Dendritic cell treated with granulocyte-macrophage colony-stimulating factor and Interleukin-4, amounts not matched to agents 40 ng/mL and 50 ng/mL, for 4 days (primary cell): Measurements from ENCODE around the gene HAUS8.

ENCODE experiments used
- H3K27ac Mint-ChIP-seq: one replicate; pipeline ENCODE4 v1.8.0; 2022; ENCODE audit warnings: mild to moderate bottlenecking, mixed read lengths
- H3K27me3 Mint-ChIP-seq: one replicate; pipeline ENCODE4 v1.8.0; 2022; ENCODE audit warnings: mild to moderate bottlenecking, mixed read lengths
- H3K36me3 Mint-ChIP-seq: one replicate; pipeline ENCODE4 v1.8.0; 2022; ENCODE audit warnings: low read depth, mixed read lengths
- H3K4me1 Mint-ChIP-seq: one replicate; pipeline ENCODE4 v1.8.0; 2022; ENCODE audit warnings: low read depth, mixed read lengths
- H3K4me3 Mint-ChIP-seq: one replicate; pipeline ENCODE4 v1.8.0; 2022; ENCODE audit warnings: mild to moderate bottlenecking, moderate library complexity, mixed read lengths
- H3K9me3 Mint-ChIP-seq: one replicate; pipeline ENCODE4 v1.8.0; 2022; ENCODE audit warnings: mixed read lengths
- intact Hi-C: fragments of 100-400 bp; cut with micrococcal nuclease; formaldehyde crosslinking; loops from one replicate; pipeline ENCODE4 v1.15.0; 2022

HAUS8 gene, protein sequence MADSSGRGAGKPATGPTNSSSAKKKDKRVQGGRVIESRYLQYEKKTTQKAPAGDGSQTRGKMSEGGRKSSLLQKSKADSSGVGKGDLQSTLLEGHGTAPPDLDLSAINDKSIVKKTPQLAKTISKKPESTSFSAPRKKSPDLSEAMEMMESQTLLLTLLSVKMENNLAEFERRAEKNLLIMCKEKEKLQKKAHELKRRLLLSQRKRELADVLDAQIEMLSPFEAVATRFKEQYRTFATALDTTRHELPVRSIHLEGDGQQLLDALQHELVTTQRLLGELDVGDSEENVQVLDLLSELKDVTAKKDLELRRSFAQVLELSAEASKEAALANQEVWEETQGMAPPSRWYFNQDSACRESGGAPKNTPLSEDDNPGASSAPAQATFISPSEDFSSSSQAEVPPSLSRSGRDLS

DNA sequence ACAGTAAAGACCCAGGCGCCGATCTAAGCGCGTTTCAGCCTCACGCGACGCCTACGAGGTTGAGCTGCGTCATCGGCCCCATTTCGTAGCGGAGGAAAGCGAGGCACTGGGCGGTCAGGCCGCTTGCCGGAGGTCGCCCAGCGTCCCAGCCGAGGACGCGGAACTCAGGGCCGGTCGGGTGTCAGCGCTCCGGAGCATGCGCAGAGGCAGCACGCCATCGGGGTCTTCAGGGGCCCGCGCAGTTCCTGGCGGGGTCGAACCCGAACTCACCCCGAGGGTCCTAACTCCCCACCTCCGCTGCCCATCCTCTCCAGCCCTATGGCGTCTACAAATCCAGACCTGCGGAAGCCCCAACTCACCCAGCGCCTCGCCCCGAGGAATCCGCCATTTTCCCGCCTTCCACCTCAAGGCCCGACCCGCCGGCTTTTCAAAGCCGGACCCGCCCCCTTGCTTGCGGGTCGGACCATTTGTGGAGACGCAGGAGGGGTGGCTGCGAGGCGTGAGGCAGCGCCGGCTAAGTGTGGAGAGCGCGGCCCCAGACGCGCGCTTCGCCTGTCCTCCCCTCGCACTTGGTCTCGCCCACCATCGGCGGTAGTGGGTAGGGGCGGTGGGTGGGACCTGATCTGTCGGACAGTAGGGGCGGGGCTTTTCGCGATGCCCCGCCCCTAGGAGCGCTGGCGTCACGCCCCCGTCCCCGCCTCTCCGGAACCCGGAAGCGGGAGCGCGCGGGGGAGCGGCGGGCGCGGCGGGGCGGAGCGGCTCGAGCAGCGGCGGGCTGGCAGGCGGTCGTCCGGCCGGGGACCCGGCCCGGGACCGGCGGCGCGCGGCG lies at the start of gene HAUS8, which contains the start of gene MYO9B:
Gene HAUS8 (minus strand): TSS at position 418 of the 829 bp plus-strand sequence. CDS start 30 bp downstream, at position 388.
Gene MYO9B (plus strand): TSS at position 743 of the 829 bp plus-strand sequence. CDS start 25,941 bp downstream, outside the sequence.
- peak within 1 kb of the TSS; percentile 88 for H3K27ac Mint-ChIP-seq
- intact Hi-C loops, result loop anchor here (1.0 to 10.0 kb wide), 5 partner anchors 16 to 151 kb away; partner anchors contain the start of gene OCEL1
- H3K27me3 Mint-ChIP-seq, result no peaks in the 10 kb centered on the region
- peak within 1 kb of the TSS; percentile 90 for H3K4me3 Mint-ChIP-seq
- H3K9me3 Mint-ChIP-seq, result no peaks in the 10 kb centered on the region
- peaks cover 68% of the 10 kb centered on the region for H3K4me1 Mint-ChIP-seq
- H3K36me3 Mint-ChIP-seq, result peaks cover 60% of the 10 kb centered on the region

DNA sequence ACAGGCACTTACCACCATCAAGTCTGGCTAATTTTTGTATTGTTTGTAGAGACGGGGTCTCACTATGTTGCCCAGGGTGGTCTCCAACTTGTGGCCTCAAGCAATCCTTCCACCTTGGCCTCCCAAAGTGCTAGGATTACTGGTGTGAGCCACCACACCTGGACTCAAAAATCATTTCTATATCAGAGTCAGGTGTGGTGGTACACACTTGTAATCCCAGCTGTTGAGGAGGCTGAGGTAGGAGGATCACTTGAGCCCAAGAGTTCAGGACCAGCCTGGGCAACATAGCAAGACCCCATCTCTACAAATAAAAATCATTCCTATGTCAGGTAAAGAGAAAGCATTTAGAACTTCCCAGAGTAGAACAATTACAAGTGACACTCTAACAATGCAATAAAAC lies 48.8 kb upstream of the HAUS8 start:
- Mint-ChIP-seq H3K27ac (peak overlapping the region; percentile 89), H3K4me1 (peaks cover 88% of the 10 kb centered on the region), H3K27me3 (no peaks in the 10 kb centered on the region), H3K4me3 (no peak overlapping the region), H3K9me3 (no peaks in the 10 kb centered on the region), H3K36me3 (peaks cover 70% of the 10 kb centered on the region)
- intact Hi-C loops, result loop anchor here (2.0 kb wide), 1 partner anchor 13 kb away; no protein-coding TSS in a partner anchor

DNA sequence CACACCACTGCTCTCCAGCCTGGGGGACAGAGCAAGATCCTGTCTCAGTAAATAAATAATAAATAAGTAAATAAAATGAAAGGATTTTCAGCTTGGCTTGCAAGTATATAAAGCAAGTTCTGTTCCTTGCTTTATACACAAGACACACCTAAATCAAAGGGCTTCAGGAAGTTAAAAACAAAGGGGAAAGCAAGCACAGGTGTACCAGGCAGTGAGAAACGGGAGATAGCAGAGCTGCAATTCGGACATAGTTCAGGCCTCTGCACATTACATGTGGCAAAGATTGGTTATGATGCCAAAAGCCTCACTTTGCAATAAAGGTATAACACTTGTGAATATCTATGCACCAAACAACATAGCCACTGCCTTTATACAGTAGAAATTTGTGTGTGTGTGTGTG lies 47.8 kb upstream of the HAUS8 start:
- intact Hi-C loops, result no loop called here
- H3K36me3 Mint-ChIP-seq, result peaks cover 67% of the 10 kb centered on the region
- H3K4me3 Mint-ChIP-seq, result no peak overlapping the region
- no peak overlapping the region for H3K27ac Mint-ChIP-seq
- peaks cover 84% of the 10 kb centered on the region for H3K4me1 Mint-ChIP-seq
- H3K27me3 Mint-ChIP-seq, result no peaks in the 10 kb centered on the region
- no peaks in the 10 kb centered on the region for H3K9me3 Mint-ChIP-seq

DNA sequence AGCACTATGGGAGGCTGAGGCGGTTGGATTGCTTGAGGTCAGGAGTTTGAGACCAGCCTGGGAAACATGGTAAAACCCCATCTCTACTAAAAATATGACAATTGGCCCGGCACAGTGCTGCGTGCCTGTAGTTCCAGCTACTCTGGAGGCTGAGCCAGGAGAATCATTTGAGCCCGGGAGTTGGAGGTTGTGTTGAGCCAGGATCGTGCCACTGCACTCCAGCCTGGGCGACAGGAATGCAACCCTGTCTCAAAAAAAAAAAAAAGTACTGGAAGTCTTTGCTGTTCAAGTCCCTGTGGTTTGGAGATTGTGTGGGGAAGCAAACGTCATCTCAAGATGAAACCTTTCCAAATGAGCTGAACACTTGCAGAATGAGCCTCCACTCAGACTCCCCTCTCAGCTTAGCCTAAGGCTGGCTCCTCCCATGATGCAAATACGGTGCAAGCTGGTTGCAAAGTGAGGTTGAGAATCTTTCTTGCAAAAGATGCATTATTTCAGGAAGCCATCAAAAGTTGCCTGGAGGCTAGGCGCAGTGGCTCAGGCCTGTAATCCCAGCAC lies 46.6 kb upstream of the HAUS8 start:
- Mint-ChIP-seq H3K27me3 (no peaks in the 10 kb centered on the region), H3K9me3 (no peaks in the 10 kb centered on the region), H3K36me3 (peaks cover 55% of the 10 kb centered on the region), H3K4me3 (no peak overlapping the region), H3K27ac (peak overlapping the region; percentile 53), H3K4me1 (peaks cover 80% of the 10 kb centered on the region)
- intact Hi-C loops, result no loop called here

DNA sequence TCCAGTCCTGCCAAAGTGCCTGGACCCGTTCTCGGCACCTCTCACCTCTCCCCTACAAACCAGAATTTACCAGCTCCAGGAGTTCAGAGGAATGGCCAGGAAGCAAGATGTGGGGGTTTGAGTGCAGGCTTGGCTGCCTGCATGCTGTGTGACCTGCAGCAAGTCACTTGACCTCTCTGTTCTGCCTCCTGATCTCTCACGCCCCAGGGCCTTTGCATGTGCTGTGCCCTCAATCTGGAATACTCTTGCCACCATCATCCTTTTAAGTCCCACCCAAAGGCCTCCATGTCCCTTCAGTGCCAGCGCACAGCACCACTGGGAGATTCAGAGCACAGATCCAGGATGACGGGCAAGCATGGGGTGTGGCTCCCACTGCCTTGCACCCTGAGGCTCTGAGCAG lies 43.7 kb upstream of the HAUS8 start:
- H3K9me3 Mint-ChIP-seq, result no peaks in the 10 kb centered on the region
- H3K27me3 Mint-ChIP-seq, result no peaks in the 10 kb centered on the region
- no peak overlapping the region for H3K4me3 Mint-ChIP-seq
- peaks cover 78% of the 10 kb centered on the region for H3K4me1 Mint-ChIP-seq
- intact Hi-C loops, result no loop called here
- H3K36me3 Mint-ChIP-seq, result peaks cover 75% of the 10 kb centered on the region
- H3K27ac Mint-ChIP-seq, result peak overlapping the region; percentile 51

DNA sequence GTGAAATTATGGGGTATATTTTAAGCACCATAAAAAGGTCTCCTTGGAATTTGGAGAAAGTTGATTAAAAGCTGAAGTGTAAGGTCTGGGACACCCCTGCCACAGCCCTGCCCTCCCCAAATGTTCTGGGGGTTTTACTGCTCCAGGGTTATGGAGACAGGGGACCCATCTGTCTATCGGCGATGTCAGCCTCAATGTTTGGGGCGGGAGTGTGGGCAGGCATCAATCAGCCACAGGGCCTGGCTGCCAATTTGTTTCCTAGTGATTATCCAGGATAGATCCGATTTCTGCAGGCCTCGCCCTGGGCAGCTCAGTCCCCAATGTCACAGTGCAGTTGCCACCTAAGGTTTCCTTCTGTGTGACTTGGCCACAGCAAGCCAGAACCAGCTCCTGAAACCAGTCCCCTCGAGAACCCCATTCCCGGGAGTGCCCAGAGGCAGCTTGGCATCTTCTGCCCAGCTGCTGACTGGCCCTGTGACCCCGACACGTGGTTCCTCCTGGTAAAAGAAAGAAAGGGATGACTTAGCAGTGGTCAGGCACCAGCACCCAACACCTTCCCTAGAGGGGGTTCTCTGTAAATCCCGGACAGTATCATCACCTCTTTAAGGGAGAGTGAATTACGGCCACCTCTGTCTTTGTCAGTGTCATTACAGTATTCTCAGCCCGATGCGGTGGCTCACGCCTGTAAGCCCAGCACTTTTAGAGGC lies 41.9 kb upstream of the HAUS8 start:
- H3K27ac Mint-ChIP-seq, result peak overlapping the region; percentile 37
- H3K4me1 Mint-ChIP-seq, result peaks cover 79% of the 10 kb centered on the region
- H3K9me3 Mint-ChIP-seq, result no peaks in the 10 kb centered on the region
- intact Hi-C loops, result no loop called here
- H3K27me3 Mint-ChIP-seq, result no peaks in the 10 kb centered on the region
- H3K4me3 Mint-ChIP-seq, result no peak overlapping the region
- H3K36me3 Mint-ChIP-seq, result peaks cover 81% of the 10 kb centered on the region

DNA sequence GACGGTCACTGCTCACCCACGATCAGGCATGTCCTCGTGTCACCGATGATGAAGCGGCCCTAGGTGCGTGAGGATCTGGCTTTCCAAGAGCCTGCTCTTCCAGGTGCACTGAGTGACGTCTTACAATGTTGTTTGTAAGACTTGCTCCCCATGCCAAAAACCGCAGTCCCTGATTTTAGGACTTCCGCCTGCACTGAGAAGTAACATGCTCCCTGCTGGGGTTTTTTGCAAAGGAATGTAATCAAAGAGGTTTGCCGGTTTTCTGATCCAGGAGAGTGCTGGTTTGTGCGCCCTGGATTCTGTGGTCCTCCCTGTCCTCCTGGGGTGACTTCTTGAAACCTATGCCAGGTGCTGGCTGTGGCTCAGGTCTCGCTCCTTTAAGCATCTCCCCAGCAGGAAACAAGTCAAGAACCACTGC lies 39.2 kb upstream of the HAUS8 start:
- Mint-ChIP-seq H3K4me3 (no peak overlapping the region), H3K27me3 (no peaks in the 10 kb centered on the region), H3K36me3 (peaks cover 81% of the 10 kb centered on the region), H3K9me3 (no peaks in the 10 kb centered on the region), H3K27ac (peak overlapping the region; percentile 60), H3K4me1 (peaks cover 82% of the 10 kb centered on the region)
- intact Hi-C loops, result loop anchor here (5.0 kb wide), 1 partner anchor 37 kb away; the partner anchor contains the start of genes HAUS8 and MYO9B

DNA sequence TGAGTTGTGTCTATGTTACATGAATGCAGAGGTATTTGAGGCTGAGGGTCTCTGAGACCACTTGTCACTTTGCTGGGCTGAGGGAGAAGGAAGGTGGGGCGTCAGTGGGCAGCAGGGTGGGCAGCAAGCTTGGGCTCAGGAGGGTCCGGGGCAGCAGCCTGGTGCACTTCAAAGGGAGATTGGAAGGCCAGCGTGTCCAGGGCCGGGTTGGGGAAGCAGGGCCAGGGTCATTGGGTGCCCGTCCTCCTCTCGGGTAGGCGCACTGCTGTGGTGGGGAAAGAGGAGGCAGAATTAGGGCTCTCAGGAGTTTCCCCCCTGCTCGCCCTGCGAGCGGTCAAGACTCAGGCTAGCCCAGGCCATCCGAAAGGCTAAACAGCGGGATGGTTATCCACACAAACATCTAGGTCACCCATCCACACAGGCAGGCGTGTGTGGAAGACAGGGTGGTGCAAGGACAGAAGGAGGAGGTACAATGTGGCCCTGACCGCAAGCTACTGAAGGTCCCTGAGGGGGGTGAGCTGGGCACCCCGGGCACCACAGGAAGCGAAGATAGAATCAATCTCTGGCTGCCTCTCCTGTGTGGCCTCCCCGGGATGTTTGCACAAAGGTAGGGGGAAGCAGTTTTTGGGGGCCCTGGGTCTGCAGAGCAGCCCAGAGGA lies 38.0 kb upstream of the HAUS8 start:
- Mint-ChIP-seq H3K27me3 (no peaks in the 10 kb centered on the region), H3K4me1 (peaks cover 83% of the 10 kb centered on the region), H3K36me3 (peaks cover 79% of the 10 kb centered on the region), H3K27ac (peak overlapping the region; percentile 60), H3K9me3 (no peaks in the 10 kb centered on the region), H3K4me3 (peak overlapping the region; percentile 57)
- intact Hi-C loops, result loop anchor here (5.0 kb wide), 1 partner anchor 36 kb away; the partner anchor contains the start of genes HAUS8 and MYO9B

DNA sequence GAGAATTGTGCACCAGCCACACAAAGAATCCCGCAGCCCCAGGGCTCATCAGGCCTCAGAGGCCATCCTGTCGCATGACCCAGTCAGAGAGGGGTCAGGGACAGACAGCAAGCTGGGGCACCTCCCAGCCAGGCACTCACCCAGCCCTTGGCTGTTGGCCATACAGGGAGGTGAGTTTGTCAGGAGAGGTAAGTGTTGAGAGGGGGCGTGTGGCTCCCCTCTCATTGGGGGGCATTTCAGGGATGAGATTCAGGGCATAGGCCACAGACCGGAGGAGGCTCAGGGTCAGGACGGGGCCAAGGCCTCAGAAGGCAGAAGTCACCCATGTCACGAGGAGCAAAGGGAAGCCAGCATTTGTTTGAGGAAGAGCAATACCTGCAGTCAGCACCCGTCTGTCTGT lies 37.4 kb upstream of the HAUS8 start:
- H3K27me3 Mint-ChIP-seq, result no peaks in the 10 kb centered on the region
- peak overlapping the region; percentile 60 for H3K27ac Mint-ChIP-seq
- intact Hi-C loops, result loop anchor here (5.0 kb wide), 1 partner anchor 35 kb away; the partner anchor contains the start of genes HAUS8 and MYO9B
- H3K4me1 Mint-ChIP-seq, result peaks cover 89% of the 10 kb centered on the region
- peaks cover 85% of the 10 kb centered on the region for H3K36me3 Mint-ChIP-seq
- H3K9me3 Mint-ChIP-seq, result no peaks in the 10 kb centered on the region
- H3K4me3 Mint-ChIP-seq, result peak overlapping the region; percentile 57

DNA sequence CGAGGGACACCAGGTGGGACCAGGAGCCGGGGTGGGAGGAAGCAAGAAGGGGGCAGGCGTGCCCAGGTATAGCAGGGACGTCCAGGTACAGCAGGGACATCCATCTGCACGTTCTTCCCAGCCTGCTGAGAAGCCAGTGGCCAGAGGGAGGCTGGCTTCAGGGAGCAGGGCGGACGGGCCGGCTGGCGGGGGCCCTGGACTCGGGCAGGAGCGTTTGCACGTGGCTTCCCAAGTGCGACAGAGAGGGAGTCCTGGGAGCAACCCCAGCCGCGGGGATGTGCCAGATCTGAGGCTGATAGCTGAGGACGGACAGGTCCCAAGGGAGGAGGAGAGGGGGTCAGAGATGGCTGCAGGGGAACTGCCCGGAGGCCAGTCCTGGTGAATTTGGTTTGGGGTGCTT lies 37.0 kb upstream of the HAUS8 start:
- H3K27ac Mint-ChIP-seq, result peak overlapping the region; percentile 60
- peaks cover 91% of the 10 kb centered on the region for H3K4me1 Mint-ChIP-seq

DNA sequence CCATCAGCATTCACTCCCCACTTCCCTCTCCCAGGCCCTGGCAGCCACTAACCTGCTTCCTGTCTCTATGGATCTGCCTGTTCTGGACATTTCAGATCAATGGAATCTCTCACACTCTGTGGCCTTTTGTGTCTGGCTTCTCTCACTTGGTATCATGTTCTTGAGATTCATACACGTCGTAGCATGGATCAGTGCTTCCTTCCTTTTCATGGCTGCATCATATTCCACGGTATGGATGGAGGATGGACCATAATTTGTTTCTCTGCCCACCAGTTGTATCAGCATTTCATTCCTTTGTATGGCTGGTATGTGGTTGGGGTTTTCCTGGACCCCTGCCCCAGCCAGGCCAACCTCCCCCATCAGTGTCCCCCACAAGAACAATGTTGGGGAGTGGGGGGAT lies 36.5 kb upstream of the HAUS8 start:
- peaks cover 89% of the 10 kb centered on the region for H3K4me1 Mint-ChIP-seq
- intact Hi-C loops, result loop anchor here (2.0 to 5.0 kb wide), 2 partner anchors 13 to 34 kb away; partner anchors contain the start of genes HAUS8 and MYO9B
- H3K4me3 Mint-ChIP-seq, result peak overlapping the region; percentile 11

More for the DNA sequence above, 37.0 kb upstream of the HAUS8 start:
- peaks cover 89% of the 10 kb centered on the region for H3K36me3 Mint-ChIP-seq
- no peaks in the 10 kb centered on the region for H3K27me3 Mint-ChIP-seq
- H3K9me3 Mint-ChIP-seq, result no peaks in the 10 kb centered on the region
- peak overlapping the region; percentile 11 for H3K4me3 Mint-ChIP-seq
- intact Hi-C loops, result loop anchor here (5.0 kb wide), 1 partner anchor 35 kb away; the partner anchor contains the start of genes HAUS8 and MYO9B

DNA sequence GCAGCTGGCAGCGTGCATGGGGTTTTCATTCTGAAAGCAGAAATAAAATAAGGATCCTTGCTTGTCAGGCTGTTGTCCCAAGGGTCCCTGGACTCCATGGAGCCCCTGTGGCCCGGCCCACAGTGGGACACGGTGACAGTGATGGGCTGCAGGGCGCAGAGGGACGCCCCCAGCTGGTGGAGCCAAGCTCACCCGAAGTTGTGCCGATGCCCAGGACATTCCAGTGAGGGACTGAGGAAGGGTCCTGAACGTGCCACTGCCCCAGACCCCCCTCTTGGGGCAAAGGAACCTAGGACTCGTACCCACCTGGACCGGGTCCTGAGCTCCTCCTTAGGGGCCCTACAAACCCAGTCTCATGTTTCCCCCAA lies 35.3 kb upstream of the HAUS8 start:
- peak overlapping the region; percentile 76 for H3K4me3 Mint-ChIP-seq
- peaks cover 87% of the 10 kb centered on the region for H3K4me1 Mint-ChIP-seq
- peak overlapping the region; percentile 90 for H3K27ac Mint-ChIP-seq
- peaks cover 94% of the 10 kb centered on the region for H3K36me3 Mint-ChIP-seq
- no peaks in the 10 kb centered on the region for H3K9me3 Mint-ChIP-seq
- intact Hi-C loops, result loop anchor here (2.0 to 5.0 kb wide), 2 partner anchors 14 to 33 kb away; partner anchors contain the start of genes HAUS8 and MYO9B
- H3K27me3 Mint-ChIP-seq, result no peaks in the 10 kb centered on the region

More for the DNA sequence above, 36.5 kb upstream of the HAUS8 start:
- Mint-ChIP-seq H3K36me3 (peaks cover 92% of the 10 kb centered on the region), H3K27ac (peak overlapping the region; percentile 60), H3K9me3 (no peaks in the 10 kb centered on the region), H3K27me3 (no peaks in the 10 kb centered on the region)
